ENCODE measurements around the gene PATE3. TPM values are rescaled to one million over a fixed set of nuclear protein-coding genes. Genes with fewer than 3 reads are reported as not detected.

PATE3 gene
- total RNA-seq, 1 donor from 2014 or later: not detected

- H3K36me3 ChIP-seq: no peaks in the 10 kb centered on the region
- DNase-seq: no peak
- H3K27ac ChIP-seq: no peak overlapping the region
- H3K4me3 ChIP-seq: no peak overlapping the region
- H3K27me3 ChIP-seq: no peaks in the 10 kb centered on the region
- ATAC-seq: no peak
- intact Hi-C loops (cut with DNase I): no loop called here
- H3K9me3 ChIP-seq: peaks cover 9% of the 10 kb centered on the region
- no peaks in the 10 kb centered on the region for H3K4me1 ChIP-seq
- TF ChIP-seq CTCF (IDR thresholded peaks at IDR 0.05): no peak
These were observed 9.7 kb downstream of the PATE3 start for GRCh38 chr11:125797641-125798040.

GRCh38 chr11:125799808-125800207, 11.9 kb downstream of the PATE3 start:
- H3K4me3 ChIP-seq: no peak overlapping the region

GRCh38 chr11:125802387-125802786, 14.5 kb downstream of the PATE3 start:
- no peak for DNase-seq
- Histone ChIP-seq H3K36me3 (no peaks in the 10 kb centered on the region), H3K4me1 (no peaks in the 10 kb centered on the region), H3K27me3 (no peaks in the 10 kb centered on the region), H3K9me3 (peaks cover 6% of the 10 kb centered on the region), H3K27ac (no peak overlapping the region), H3K4me3 (no peak overlapping the region)
- ATAC-seq: no peak
- no peak for TF ChIP-seq CTCF (IDR thresholded peaks at IDR 0.05)
- intact Hi-C loops (cut with DNase I): no loop called here

More at GRCh38 chr11:125799808-125800207, 11.9 kb downstream of the PATE3 start:
- intact Hi-C loops (cut with DNase I): no loop called here
- H3K27me3 ChIP-seq: no peaks in the 10 kb centered on the region
- no peak overlapping the region for H3K27ac ChIP-seq
- H3K36me3 ChIP-seq: no peaks in the 10 kb centered on the region
- peaks cover 6% of the 10 kb centered on the region for H3K9me3 ChIP-seq
- no peak for TF ChIP-seq CTCF (IDR thresholded peaks at IDR 0.05)
- DNase-seq (no peak), ATAC-seq (no peak)
- no peaks in the 10 kb centered on the region for H3K4me1 ChIP-seq

- H3K36me3 ChIP-seq: no peaks in the 10 kb centered on the region
- H3K4me1 ChIP-seq: no peaks in the 10 kb centered on the region
- no peaks in the 10 kb centered on the region for H3K27me3 ChIP-seq
- H3K27ac ChIP-seq: no peak overlapping the region
- H3K9me3 ChIP-seq: no peaks in the 10 kb centered on the region
- no peak for TF ChIP-seq CTCF (IDR thresholded peaks at IDR 0.05)
- intact Hi-C loops (cut with DNase I): no loop called here
- no peak overlapping the region for H3K4me3 ChIP-seq
- DNase-seq (no peak), ATAC-seq (no peak)
These were observed 20.0 kb downstream of the PATE3 start for GRCh38 chr11:125807909-125808308.

GRCh38 chr11:125833016-125833415, 45.1 kb downstream of the PATE3 start, which contains the start of gene PATE4:
PATE4 (plus strand) TSS chr11:125833316; CDS start chr11:125833360, 44 bp downstream.
- no peak within 1 kb of the TSS for H3K27ac ChIP-seq
- H3K36me3 ChIP-seq: no peaks in the 10 kb centered on the region
- H3K9me3 ChIP-seq: no peaks in the 10 kb centered on the region
- no peak for TF ChIP-seq CTCF (IDR thresholded peaks at IDR 0.05)
- no peak within 1 kb of the TSS for H3K4me3 ChIP-seq
- ATAC-seq (no peak), DNase-seq (no peak)
- no peaks in the 10 kb centered on the region for H3K4me1 ChIP-seq
- H3K27me3 ChIP-seq: no peaks in the 10 kb centered on the region
- intact Hi-C loops (cut with DNase I): no loop called here

GRCh38 chr11:125835748-125836147, 47.8 kb downstream of the PATE3 start:
- H3K9me3 ChIP-seq: no peaks in the 10 kb centered on the region
- no peak overlapping the region for H3K27ac ChIP-seq
- no peaks in the 10 kb centered on the region for H3K4me1 ChIP-seq
- no peaks in the 10 kb centered on the region for H3K36me3 ChIP-seq
- no peak overlapping the region for H3K4me3 ChIP-seq
- no peak for DNase-seq
- ATAC-seq: no peak
- intact Hi-C loops (cut with DNase I): no loop called here
- no peak for TF ChIP-seq CTCF (IDR thresholded peaks at IDR 0.05)
- no peaks in the 10 kb centered on the region for H3K27me3 ChIP-seq

Measured in upper lobe of right lung (tissue), 1 donor.